HuH-7.5 (cell line): Measurements from ENCODE around the gene PDS5A.
"Not testable (repeated sequence)": the region's sequence is repeated elsewhere in the genome, so short reads cannot be mapped to it uniquely, and the experiment has no call there.

Experiments
- DNase-seq: peaks from one replicate; pipeline ENCODE4 v3.0.0; 2011; ENCODE audit warnings: low spot score

Gene PDS5A

DNA sequence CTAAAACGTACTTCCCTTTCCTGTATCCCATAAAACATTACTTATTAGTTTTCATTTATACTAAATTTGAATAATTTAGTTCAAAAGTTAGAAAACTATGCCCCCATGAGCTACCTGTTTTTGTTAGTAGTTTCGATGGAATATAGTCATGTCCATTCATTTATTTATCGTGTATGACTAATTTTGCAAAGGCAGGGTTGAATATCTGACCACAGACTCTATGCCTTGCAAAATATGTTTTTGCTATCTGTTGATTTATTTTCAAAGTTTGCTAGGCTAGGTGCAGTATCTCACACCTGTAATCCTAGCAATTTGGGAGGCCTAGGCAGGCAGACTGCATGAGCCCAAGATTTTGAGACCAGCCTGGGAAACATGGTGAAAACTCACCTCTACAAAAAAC lies 78.4 kb downstream of the PDS5A start:
- no peak for DNase-seq

DNA sequence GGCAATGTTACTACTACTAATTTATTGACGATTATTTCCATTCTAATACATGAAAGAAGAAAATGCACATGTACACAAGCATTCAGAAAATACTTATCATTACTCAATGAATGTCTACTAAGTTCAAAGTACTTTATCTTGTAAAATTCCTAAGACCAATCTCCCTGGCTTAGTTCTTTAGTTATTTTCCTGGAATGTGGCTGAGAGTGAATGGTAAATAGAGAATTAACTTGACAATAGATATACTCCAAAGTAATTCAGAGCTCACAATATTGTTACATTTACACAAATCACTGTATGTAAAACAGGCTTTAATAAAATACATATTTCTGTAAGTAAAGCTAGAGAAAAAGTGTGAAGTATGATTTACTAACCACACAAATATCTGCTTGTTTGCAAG lies 79.7 kb downstream of the PDS5A start:
- no peak for DNase-seq

DNA sequence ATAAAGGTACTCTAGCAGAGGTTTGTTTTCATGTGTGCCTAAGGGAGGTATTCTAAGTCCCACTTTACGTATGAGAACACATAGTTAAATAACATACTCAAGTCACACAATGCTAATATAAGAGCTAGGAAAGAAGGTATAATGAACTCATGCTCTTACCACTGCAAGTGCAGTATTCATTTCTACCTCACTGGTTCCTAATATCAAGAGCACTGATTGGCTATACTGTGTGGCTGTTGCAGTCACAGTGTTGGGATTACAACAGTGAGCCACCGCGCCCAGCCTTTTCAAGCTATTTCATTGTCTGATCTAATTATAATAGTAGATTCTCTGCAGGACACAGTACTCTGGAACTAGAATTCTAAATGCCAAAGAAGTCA lies 84.0 kb downstream of the PDS5A start:
- DNase-seq = no peak

DNA sequence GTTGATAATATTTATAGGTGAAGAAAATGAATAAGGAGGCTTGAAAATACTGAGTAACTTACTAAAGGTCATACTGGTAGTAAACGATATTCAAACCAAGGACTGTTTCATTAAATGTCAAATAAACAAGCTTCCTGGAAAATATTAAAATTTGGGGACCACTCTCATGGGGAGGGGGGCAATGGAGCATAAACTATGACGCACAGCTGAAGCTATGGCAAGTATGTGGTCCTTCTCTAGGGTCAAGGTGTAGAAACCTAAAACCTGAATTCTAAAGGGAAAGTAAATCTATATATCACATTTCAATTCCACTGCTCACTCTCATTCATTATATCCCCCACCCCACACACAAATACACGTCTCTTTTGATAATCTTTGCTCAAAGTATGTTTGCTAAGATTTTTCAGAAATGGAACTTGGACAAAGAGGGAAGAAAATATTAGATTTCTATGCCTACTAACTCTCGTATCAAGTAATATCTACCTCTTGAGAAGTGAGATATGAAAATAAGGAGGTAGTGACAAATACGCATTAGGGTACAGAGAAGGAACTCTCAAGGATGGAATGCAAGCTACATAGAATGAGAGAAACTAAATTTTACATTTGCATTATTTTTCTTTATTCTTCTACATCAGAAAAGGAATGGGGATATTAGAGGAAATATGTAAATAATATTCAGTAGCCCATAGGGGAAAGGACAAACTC lies 84.6 kb downstream of the PDS5A start:
- no peak for DNase-seq

DNA sequence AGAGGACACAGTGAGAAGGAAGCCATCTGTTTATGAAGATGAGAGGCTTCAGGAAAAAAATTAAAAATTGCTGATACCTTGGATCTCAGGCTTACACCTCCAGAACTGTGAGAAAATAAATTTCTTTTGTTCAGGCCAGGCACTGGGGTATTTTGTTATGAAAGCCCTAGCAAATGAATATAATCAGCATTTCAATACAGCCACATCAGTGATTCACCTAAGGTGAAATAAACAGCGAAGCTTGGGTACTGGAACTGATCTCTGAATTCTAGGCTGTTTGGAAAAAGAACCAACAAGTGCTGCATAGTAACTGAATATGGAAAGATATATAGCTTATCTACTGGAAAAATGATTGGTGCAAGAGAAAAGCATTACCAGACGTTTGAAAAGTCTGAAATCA lies 88.5 kb downstream of the PDS5A start:
- DNase-seq = no peak

DNA sequence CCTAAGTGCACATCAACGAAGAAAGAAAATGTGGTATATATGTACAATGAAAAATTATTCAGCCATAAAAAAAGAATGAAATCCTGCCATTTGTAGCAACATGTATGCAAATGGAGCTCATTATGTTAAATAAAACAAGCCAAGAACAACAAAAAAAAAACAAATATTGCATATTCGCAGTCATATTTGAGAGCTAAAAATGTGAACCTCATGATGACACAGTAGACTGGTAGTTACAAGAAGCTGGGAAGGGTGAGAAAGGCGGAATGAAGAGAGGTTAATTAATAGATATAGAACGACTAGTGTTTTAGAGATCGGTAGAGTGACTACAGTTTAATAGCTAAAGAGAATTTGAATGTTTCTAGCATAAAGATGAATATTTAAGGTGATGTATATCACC lies 89.2 kb downstream of the PDS5A start:
- no peak for DNase-seq

DNA sequence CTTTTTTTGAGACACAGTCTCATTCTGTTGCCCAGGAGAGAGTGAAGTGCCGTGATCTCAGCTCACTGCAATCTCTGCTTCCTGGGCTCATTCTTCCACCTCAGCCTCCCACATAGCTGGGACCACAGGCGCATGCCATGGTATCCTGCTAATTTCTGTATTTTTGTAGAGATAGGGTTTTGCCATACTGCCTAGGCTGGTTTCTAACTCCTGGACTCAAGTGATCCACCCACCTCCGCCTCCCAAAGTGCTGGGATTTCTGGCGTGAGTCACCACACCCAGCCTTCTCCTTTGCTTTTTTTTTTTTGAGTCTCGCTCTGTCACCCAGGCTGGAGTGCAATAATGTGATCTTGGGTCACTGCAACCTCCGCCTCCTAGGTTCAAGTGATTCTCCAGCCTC lies 94.1 kb downstream of the PDS5A start:
- no peak for DNase-seq

DNA sequence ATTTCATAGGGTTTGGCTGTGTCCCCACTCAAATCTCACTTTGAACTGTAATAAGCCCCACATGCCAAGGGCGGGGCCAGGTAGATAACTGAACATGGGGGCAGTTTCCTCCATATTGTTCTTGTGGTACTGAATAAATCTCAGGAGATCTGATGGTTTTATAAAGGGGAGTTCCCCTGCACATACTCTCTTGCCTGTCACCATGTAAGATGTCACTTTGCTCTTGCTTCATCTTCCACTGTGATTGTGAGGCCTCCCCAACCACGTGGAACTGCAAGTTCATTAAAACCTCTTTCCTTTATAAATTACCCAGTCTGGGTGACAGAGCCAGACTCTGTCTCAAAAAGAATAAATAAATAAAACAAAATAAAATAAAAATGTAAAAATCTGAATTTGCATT lies 95.9 kb downstream of the PDS5A start:
- no peak for DNase-seq

DNA sequence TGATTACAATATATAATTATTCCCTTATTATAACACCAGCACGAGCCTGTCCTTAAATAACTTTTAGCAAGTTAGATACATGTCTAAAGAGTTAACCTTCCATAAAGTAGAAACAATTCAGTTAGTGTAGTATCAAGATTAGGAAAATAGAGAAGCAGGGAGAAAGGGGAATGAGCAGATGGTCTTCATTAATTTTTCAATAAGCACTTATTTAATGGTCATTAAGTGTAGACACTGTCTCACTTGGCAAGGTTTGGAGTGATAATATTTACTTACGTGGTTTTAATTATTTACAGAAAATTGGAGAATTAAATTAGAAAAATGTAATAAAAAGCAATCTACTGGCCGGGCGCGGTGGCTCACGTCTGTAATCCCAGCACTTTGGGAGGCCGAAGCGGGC lies 99.7 kb downstream of the PDS5A start:
- no peak for DNase-seq

DNA sequence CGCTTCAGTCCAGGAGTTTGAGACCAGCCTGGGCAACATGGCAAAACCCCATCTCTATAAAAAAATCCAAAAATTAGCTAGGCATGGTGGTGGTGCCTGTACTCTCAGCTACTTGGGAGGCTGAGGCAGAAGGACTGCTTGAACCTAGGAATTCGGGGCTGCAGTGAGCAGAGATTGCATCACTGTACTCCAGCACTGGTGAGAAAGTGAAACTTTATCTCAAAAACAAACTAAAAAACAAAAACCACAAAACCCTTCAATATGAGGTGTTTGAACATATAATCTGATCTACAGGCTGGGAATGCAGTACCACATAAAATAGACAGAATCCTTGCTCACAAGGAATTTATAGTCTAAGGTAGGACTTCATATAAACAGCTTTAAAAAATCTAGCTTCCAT lies 103.9 kb downstream of the PDS5A start:
- no peak for DNase-seq

DNA sequence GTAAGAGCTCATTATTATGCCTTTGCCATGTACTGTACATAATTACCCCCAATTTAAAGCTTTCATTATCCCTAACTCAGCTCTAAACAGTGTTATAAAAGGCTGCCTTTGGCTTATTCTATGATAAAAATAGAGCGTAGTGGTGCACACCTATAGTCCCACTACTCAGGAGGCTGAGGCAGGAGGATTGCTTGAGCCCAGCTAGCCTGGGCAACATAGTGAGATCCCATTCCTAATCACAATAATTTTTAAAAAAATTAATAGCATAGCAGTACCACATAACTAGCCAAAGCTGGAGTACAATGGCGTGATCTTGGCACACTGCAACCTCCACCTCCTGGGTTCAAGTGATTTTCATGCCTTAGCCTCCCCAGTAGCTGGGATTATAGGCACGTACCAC lies 112.4 kb downstream of the PDS5A start:
- DNase-seq = no peak

DNA sequence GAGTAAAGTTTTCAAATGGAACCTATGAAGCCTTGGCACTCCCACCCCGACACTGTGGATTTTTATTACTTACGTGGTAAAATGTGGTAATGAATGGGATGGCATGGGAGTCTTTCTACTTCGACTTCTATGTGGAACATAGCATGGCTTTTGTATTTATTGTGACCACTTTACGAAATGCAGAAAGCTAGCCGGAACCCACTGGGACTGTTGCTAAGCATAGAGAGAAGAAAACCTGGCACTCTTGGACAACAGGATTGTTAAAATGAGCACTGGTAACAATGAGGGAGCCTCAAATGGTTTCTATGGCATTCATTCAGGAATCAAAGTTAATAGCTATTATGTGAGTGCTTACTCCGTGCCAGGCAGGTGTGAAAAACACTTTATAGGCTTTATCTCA lies 113.3 kb downstream of the PDS5A start:
- no peak for DNase-seq

DNA sequence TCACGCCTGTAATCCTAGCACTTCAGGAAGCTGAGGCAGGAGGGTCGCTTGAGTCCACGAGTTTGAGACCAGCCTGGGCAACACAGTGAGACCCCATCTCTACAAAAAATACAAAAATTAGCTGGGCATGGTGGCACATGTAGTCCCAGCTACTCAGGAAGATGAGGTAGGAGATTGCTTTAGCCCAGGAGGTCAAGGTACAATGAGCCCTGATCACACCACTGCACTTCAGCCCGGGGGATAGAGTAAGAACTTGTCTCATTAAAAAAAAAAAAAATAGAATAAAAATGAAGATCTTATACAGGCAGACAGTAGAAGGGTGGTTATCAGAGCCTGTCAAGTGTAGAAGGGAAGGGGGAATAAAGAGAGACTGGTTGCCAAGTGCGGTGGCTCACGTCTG lies 116.9 kb downstream of the PDS5A start:
- no peak for DNase-seq

DNA sequence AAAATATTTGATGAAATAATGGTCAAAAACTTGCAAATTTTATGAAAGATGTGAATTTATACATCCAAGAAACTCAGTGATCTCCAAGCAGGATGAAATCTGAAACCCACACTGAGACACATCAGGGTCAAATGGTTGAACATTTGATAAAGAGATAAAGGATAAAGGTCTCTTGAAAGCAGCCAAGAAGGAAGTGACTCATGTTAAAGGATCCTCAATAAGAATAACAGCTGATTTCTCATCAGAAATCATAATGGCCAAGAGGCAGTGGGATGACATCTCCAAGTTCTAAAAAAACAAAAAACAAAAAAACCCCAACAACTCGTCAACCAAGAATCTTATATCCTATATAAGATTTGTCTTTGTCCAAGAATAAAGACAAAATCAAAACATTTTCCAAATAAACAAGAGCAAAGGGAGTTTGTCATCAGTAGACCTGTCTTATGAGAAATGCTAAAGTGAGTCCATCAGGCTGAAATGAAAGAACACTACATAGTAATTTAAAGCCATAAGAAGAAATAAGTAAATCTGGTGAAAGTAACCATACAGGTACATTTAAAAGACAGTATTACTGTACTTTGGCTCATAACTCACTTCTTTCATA lies 121.7 kb downstream of the PDS5A start:
- DNase-seq = no peak

DNA sequence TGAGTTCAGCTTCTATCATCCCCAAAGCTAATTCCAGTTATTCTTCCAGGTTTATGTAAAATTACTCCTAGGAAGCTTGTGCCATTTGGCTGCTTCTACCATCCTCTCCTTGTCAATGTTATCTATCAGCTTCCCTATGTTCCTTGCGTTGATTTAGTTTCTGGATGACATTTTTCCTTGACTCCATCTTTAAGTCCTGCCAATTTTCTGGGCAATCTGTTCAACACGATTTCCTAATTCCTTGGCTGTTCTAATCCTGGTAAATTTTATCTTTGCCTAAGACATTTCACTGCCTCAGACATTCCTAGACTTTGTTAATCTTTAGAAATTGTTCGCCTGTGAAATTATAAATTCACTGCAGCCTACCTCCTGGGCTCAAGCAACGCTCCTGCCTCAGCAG lies 125.1 kb downstream of the PDS5A start:
- no peak for DNase-seq

DNA sequence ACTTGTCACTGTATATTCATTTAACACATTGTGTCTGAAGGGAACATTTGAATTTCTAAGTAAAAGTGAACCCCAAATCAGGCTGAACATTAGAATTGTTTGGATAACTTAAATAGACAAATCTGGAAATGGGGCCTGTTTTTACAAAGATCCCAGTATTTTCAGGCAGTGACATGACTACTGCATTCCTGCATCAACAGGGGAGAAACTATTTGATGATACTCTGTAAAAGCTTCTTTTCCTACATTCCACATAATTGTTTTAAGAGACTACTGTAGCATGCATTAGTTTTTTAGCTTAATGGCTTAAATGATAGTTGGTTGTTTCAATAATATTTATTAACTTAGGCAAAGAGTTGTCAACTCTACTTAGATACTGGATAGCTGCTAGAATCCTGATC lies 127.0 kb downstream of the PDS5A start:
- no peak for DNase-seq

DNA sequence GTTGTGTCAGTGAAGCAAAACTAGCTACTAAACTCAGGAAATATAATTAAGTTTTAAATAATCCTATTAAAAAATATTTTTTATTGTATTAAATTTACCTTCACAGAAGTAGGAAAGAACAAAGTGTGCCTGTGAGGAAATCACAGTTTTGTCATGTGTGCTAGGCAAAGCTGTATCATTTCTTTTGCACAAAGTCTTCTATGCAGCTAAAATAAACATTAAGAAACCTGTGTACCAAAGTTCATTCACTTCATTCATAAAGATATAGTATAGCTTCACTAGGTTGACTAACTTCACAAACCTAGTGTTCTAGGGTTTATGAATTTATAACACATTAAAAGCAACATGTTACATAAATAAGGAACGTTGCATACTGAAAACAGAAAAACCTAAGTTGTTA lies 131.0 kb downstream of the PDS5A start:
- DNase-seq = no peak

DNA sequence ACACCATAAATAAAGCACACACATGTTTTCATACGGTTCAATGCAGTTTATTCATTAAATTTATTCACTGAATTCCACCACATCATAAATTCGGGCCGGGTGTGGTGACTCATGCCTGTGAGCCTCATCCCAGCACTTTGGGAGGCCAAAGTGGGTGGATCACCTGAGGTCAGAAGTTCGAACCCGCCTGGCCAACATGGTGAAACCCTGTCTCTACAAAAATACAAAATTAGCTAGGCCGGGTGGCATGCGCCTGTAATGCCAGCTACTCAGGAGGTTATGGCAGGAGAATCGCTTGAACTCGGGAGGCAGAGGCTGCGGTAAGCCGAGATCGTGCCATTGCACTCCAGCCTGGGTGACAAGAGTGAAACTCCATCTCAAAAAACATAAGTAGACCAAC lies 131.6 kb downstream of the PDS5A start:
- no peak for DNase-seq

DNA sequence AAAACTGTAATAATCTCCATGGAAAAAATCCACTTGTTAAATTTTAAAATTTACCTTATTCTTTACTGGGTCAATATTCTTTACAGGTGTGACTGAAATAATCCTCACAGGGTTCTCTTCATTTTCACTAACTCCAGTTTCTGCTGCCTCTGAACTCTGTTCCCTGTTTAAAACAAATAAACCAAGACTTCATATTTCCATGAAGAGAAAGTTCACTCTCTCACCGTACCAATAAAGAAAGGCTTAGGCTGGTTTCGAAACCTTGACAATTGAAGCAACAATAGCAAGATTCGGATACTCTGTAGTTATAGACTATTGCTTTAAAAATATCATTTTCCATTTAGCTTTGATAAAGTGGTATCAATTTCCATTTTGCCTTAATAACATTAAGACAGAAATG lies 135.8 kb downstream of the PDS5A start:
- no peak for DNase-seq

DNA sequence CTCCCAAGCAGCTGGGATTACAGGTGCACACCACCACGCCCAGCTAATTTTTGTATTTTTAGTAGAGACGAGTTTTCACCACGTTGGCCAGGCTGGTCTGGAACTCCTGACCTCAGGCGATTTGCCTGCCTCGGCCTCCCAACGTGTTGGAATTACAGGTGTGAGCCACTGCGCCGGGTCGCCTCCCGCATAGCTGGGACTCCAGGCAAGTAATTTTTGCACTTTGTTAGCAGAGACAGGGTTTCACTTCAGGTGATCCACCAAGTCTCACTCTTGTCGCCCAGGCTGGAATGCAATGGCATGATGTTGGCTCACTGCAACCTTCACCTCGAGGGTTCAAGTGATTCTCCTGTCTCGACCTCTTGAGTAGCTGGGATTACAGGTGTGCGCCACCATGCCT lies 137.2 kb downstream of the PDS5A start:
- DNase-seq = not testable (repeated sequence)

DNA sequence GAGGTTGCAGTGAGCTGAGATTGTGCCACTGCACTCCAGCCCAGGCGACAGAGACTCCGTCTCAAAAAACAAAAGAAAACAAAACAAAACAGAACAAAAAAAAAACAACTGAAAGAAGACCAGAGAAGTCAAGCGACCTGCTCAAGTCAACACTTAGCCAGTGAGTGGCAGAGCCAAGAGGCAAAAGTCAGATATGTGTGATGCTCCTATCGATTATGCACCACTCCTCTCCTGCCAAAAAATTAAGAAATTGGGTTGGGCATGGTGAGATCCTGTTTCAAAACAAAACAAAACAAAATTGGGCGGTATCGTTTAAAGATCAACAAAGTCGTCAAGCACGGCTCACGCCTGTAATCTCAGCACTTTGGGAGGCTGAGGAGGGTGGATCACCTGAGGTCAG lies 137.7 kb downstream of the PDS5A start:
- DNase-seq = no peak

DNA sequence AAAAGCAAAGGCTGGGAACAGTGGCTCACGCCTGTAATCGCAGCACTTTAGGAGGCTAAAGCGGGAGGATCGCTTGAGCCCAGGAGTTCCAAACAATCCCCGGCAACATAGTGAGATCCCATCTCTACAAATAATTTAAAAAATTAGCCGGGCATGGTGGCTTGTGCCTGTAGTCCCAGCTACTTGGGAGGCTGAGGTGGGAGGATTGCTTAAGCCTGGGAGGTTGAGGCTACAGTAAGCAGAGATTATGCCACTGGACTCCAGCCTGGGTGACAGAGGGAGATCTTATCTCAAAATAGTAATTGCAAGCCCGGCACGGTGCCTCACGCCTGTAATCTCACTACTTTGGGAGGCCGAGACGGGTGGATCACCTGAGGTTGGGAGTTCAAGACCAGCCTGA lies 139.3 kb downstream of the PDS5A start:
- DNase-seq = not testable (repeated sequence)

DNA sequence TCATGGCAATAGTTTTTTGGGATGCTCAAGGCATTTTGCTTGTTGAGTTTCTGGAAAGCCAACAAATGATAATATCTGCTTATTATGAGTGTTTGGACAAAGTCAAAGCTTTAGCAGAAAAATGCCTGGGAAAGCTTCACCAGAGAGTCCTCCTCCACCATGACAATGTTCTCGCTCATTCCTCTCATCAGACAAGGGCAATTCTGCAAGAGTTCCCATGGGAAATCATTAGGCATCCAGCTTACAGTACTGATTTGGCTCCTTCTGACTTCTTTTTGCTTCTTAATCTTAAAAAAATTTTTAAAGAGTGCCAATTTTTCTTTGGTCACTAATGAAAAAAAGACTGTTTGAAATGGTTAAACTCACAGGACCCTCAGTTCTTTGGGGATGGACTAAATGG lies 143.4 kb downstream of the PDS5A start:
- DNase-seq = no peak

DNA sequence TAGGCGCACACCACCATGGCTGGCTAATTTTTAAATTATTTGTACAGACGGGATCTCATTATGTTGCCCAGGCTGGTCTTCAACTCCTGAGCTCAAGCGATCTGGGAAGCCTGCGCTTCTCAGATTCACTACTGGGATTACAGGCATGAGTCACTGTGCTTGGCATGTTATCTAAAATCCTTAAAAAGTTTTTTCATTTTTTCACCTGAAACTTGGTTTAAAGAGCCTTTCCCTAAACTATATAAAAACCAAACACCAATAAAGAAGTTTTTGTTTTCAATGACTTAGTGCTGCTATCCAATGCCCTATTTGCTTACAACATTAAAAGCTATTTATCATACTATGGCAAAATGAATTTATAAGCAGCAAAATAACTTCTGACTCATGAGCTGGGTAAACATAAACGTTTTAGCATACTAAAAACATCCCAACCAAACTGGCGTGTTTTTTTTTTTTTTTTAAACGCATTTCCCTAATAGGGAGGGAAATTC lies 151.9 kb downstream of the PDS5A start:
- no peak for DNase-seq
